ENCODE data around the gene SLC5A11.

The SLC5A11 gene

DNA sequence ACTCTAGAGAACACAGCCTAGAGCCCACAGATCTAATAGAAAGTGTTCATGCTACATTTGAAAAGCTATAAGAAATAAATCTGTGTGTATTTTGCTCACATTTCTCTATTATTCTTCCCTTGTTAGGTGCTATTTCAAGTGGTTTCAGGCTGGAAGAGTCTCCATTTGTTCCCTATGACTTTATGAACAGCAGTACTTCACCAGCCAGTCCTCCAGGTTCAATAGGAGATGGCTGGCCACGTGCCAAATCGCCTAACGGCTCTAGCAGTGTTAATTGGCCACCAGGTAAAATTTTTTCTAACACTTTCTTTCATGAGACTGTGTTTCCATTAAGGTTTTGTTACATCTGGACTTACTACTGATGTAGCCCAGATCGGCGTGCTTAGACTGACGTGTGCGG lies 30.7 kb upstream of the SLC5A11 start:
- no peak overlapping the region for H3K27ac ChIP-seq
- no peak for TF ChIP-seq CTCF (conservative IDR thresholded peaks at IDR 0.05)
- TF ChIP-seq ZFX (IDR thresholded peaks at IDR 0.05), result no peak

DNA sequence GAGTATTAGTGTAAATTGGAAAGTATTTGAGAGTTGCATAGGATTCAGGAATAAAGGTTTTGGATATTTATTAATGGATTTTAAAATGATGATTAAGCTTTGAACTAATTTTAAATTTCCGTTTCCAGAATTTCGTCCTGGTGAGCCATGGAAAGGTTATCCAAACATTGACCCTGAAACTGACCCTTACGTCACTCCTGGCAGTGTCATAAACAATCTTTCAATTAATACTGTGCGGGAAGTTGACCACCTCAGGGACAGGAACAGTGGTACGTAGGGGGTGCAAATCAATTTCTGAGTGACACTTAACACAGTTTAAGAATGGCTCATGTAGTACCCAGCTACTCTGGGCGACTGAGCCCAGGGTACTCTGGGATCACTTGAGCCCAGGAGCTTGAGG lies 29.1 kb upstream of the SLC5A11 start:
- no peak overlapping the region for H3K27ac ChIP-seq
- TF ChIP-seq ZFX (IDR thresholded peaks at IDR 0.05) (no peak), CTCF (conservative IDR thresholded peaks at IDR 0.05) (no peak)

- no peak overlapping the region for H3K27ac ChIP-seq
These were observed 26.2 kb upstream of the SLC5A11 start for GRCh38 chr16:24819462-24820040.

DNA sequence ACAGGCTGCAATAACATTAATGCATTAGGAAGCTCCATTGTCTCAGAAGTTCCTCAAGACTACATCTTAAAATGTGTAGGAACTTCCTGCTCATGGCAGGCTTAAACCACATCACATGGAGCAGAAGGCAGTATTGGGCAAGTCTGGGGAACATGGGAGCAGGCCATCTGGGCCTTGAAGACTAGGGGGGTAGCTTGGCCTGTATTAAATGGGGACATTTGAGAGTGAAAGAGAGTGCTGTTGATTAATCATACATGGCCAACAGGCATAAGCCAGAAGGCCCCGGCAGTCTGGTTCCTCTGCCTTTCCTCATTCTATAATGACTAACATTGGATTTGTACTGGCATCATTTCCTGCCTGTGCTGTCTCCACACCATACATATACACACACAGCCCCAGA lies 25.2 kb upstream of the SLC5A11 start:
- no peak overlapping the region for H3K27ac ChIP-seq
- TF ChIP-seq CTCF (conservative IDR thresholded peaks at IDR 0.05), result no peak
- TF ChIP-seq ZFX (IDR thresholded peaks at IDR 0.05), result no peak

More at GRCh38 chr16:24819462-24820040, 26.2 kb upstream of the SLC5A11 start:
- TF ChIP-seq ZFX (IDR thresholded peaks at IDR 0.05) (no peak), CTCF (conservative IDR thresholded peaks at IDR 0.05) (no peak)

GRCh38 chr16:24821129-24821528 lies 24.6 kb upstream of the SLC5A11 start:
- no peak for TF ChIP-seq ZFX (IDR thresholded peaks at IDR 0.05)
- no peak for TF ChIP-seq CTCF (conservative IDR thresholded peaks at IDR 0.05)
- no peak overlapping the region for H3K27ac ChIP-seq

GRCh38 chr16:24822542-24822941 lies 23.2 kb upstream of the SLC5A11 start:
- no peak overlapping the region for H3K27ac ChIP-seq
- TF ChIP-seq ZFX (IDR thresholded peaks at IDR 0.05) (no peak), CTCF (conservative IDR thresholded peaks at IDR 0.05) (no peak)

DNA sequence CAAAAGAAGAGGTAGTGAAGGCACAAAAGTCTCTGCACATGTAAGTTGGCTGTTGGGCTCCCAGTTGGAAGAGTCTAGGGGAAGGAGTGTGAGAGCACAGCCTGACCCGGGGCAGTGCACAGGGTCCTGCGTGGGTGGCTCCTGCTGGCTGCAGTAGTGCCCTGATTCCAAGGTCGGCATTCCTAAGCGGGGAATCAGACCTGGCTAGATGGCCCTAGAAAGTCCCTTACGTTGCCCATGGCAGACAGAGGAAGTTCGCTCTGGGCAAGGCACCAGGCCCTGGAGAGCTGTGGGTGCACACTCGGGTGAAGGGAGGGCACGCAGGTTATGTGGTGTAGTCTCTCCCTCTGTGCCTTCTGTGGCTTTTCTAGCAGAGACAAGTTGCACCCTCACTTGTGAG lies 22.8 kb upstream of the SLC5A11 start:
- TF ChIP-seq ZFX (IDR thresholded peaks at IDR 0.05), result no peak
- TF ChIP-seq CTCF (conservative IDR thresholded peaks at IDR 0.05), result no peak
- H3K27ac ChIP-seq, result no peak overlapping the region
